HG02588 (cell line): ENCODE data around the gene SERINC5.
"Not testable (repeated sequence)": the region's sequence is repeated elsewhere in the genome, so short reads cannot be mapped to it uniquely, and the experiment has no call there.

Experiments used
- ATAC-seq: cut with Tn5 transposase; IDR thresholded peaks from one replicate; pipeline ENCODE4 v1.9.1; 2021; ENCODE audit warnings: mild to moderate bottlenecking, moderate library complexity; ENCODE audit not compliant: unreplicated experiment

The SERINC5 gene

DNA sequence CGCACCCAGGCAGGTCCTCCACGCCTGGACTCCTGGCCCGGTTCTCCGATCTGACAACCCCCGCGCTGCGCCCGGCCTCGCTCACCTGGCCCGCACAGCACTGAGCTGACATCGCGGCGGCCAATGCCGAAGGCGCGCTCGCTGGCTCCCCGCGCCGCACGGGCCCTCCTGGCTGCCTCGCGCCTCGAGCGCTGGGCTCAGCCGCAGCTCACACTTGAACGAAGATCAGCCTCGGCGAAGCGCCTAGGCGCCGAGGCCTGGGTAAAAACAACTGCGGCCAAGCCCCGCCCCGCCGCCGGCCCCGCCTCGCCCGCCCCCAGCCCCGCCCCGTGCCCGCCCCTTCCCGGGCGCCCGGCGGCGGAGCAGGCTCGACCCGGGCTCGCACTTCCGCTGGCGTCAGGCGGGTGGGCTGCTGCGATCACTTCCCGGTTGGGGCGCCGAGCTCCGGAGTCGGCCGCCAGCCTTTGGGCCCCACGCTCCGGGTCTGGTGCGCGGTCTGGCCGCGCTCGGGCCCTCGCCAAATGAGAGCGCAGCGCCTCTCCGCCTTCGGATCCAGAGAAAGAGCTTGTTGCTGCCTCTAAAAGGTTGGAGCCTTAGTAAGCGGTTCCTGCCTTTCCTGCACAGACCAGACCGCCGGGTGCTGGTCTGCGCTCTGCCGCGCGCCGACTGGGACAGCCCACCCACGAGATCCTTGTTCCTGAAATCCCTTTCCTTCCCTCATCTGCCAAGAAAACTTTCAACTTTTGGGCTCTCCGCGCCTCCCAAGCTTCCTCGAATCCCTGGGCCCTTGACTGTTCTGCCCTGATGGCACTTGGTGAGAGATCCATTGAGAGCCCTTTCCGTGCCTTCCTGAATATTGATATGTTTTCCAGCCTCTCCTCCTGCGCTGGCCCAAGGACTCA, at the start of gene SERINC5:
TSS of gene SERINC5 (minus strand) at position 238 of the 902 bp plus-strand sequence. CDS start at position 112, 126 bp downstream.
- peak; percentile 87 for ATAC-seq

DNA sequence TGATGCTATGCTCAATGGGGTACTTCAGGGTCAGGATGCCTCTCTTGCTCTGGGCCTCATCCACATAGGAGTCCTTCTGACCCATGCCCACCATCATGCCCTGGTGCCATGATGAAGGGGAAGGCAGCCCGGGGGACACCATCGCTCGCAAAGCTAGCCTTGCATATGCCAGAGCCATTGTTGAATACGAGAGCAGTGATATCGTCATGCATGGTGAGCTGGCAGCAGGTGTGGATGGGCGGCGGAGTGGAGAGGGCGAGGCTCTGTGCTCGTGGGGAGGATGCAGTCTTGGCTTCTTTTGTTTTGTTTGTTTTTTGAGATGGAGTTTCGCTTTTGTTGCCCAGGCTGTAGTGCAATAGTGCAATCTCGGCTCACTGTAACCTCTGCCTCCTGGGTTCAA, 46.8 kb upstream of the SERINC5 start:
- no peak for ATAC-seq

DNA sequence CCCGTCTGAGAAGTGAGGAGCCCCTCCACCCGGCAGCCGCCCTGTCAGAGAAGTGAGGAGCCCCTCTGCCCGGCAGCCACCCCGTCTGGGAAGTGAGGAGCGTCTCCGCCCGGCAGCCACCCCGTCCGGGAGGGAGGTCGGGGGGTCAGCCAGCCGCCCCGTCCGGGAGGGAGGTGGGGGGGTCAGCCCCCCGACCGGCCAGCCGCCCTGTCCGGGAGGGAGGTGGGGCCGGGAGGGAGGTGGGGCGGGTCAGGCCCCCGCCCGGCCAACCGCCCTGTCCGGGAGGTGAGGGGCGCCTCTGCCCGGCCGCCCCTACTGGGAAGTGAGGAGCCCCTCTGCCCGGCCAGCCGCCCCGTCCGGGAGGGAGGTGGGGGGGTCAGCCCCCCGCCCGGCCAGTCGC, 45.5 kb upstream of the SERINC5 start:
- not testable (repeated sequence) for ATAC-seq

DNA sequence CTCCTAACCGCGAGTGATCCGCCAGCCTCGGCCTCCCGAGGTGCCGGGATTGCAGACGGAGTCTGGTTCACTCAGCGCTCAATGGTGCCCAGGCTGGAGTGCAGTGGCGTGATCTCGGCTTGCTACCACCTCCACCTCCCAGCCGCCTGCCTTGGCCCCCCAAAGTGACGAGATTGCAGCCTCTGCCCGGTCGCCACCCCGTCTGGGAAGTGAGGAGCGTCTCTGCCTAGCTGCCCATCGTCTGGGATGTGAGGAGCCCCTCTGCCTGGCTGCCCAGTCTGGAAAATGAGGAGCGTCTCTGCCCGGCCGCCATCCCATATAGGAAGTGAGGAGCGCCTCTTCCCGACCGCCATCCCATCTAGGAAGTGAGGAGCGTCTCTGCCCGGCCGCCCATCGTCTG, 44.9 kb upstream of the SERINC5 start:
- not testable (repeated sequence) for ATAC-seq

DNA sequence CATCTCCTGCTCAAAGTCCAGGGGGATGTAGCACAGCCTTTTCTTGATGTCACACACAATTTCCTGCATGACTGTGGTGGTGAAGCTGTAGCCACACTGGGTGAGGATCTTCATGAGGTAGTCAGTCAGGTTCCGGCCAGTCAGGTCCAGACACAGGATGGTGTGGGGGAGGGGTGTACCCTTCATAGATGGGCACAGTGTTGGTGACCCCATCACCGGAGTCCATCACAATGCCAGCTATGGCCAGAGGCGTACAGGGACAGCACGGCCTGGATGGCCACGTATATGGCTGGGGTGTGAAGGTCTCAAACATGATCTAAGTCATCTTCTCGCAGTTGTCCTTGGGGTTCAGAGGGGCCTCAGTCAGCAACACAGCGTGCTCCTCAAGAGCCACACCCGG, 44.3 kb upstream of the SERINC5 start:
- no peak for ATAC-seq

DNA sequence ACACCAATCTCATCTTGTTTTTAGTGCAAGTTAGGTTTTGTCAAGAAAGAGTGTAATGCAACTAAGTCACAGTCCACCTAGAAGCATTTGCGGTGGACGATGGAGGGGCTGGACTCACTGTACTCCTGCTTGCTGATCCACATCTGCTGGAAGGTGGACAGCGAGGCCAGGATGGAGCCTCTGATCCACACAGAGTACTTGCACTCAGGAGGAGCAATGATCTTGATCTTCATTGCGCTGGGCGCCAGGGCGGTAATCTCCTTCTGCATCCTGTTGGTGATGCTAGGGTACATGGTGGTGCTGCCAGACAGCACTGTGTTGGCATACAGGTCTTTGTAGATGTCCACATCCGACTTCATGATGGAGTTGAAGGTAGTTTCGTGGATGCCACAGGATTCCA, 43.8 kb upstream of the SERINC5 start:
- ATAC-seq, result no peak

DNA sequence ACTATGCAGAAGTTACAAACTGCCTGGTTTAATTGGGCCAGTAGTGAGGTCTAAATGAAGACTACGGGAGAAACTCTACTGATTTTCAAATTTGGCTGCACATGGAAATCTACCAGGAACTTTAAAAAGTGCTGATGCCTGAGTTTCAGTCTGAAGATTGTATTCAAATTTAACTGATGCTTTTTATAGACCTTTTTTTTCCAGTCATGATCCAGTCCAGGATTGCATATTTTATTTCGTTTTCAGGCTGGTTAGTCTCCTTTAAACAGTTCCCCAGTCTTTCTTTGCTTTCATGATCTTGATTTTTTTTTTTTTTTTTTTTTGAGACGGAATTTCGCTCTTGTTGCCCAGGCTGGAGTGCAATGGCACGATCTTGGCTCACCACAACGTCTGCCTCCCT, 40.3 kb upstream of the SERINC5 start:
- ATAC-seq, result no peak

DNA sequence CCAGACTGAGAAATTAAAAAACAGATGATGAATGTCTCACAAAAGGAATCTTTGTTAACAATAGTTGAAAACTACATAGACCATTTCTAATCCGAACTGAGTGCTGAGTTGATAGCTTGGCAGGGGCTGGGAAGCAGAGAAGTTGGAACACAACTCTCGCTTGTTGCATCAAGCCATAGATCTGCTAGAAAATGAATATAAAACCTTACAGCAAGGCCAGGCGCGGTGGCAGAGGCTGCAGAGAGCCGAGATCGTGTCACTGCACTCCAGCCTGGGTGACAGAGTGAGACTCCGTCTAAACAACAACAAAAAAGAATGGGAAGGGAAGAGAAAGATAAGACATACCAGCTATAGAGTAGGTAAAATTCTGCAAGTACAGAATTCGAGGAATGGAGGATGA, 35.9 kb upstream of the SERINC5 start:
- no peak for ATAC-seq

DNA sequence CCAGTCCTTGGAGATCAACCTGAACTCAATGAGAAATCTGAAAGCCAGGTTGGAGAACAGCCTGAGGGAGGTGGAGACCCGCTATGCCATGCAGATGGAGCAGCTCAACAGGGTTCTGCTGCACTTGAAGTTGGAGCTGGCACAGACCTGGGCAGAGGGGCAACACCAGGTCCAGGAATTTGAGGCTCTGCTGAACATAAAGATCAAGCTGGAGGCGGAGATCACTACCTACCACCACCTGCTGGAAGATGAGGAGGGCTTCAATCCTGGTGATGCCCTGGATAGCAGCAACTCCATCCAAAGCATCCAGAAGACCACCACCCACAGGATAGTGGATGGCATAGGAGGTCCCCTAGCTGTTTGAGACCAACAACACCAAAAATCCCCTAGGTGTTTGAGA, 33.5 kb upstream of the SERINC5 start:
- no peak for ATAC-seq

DNA sequence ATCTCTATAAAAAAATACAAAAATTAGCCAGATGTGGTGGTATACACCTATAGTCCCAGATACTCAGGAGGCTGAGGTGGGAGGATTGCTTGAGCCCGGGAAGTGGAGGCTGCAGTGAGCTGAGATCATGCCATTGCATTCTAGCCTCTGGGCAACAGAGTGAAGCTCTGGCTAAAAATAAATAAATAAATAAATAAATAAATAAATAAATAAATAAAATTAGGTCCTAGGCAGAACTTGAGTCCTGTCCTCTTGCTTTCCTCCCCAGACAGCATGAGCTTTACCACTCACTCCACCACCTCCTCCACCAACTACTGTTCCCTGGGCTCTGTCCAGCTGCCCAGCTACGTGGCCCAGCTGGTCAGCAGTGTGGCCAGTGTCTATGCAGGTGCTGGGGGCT, 32.3 kb upstream of the SERINC5 start:
- no peak for ATAC-seq

DNA sequence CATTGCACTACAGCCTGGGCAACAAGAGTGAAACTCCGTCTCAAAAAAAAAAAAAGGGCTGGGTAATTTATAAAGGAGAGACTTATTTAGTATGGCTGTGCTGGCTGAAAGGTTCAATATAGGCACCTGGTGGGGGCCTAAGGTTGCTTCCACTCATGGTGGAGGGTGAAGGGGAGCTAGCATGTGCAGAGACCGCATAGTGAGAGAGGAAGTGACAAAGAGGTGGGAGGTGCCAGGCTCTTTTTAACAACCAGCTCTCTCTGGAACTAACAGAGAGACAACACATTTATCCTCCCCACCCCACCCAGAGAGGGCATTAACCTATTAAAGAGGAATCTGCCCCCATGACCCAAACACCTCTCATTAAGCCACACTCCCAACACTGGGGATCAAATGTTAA, 28.9 kb upstream of the SERINC5 start:
- no peak for ATAC-seq

DNA sequence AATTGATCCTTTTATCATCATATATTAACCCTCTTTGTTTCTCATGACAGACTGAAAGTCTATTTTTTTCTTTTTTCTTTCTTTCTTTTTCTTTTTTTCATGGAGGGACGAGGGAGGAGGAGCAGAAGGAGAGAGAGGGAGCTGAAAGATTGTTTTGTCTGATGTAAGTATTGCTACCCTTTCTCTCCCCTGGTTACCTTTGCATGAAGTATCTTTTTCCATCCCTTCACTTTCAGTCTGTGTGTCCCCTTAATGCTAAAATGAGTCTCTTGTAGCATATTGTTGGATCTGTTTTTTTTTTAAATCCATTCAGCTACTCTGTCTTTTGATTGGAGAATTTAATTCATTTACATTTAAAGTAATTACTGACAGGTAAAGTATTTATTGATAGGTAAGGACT, 27.5 kb upstream of the SERINC5 start:
- ATAC-seq, result no peak

DNA sequence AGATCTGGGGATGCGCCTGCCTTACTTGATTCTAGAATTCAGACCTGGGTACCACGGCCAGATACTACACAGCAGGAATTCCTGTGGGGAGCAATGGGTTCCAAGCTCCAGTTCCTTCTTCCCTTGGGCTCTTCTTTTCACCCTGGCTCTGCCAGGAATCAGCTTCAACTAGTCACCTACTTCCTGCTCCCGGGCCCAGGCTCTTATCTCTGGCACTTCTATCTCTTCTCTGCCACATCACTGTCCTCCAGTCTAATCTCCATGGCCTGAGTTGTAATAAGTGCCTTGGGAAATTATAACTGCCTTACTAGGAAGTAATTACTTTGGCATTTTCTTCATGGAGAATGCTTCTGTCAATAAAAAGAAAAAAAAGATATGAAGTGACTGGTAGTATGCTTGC, 26.2 kb upstream of the SERINC5 start:
- no peak for ATAC-seq

DNA sequence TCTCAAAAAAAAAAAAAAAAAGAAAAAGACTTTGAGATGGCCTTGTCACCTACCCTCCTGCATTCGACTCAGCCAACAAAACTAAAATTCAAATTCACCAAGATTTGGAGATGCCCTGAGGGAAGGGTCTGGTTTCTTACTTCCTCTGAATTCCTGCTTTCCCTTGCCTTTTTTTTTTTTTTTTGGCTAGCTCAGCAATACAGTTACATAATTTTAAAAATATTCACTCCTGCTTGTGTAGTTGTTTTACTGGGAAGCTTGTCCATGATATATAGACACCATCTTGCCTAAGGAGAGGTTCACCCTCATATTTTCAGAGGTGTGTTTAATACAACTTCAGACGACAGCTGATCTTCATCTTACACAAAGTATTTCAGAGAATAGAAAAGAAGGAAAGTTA, 21.3 kb upstream of the SERINC5 start:
- no peak for ATAC-seq

DNA sequence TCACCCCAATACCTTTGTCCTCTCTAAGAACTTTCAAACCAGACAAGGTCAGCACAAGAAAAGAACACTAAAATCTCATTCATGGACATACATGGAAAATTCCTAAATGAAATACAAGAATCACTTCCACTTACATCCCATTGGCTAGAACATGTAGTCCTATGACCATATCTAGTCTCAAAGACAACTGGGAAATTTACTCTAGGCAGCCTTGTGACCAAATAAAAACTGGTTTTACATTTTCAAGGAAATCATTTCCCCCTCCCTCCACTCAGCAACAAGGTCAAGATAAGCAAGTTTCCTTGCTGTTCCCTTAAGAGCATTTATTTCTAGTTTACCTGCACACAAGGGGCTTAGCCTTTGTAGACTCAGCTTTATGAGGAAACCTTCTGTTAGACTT, 20.3 kb upstream of the SERINC5 start:
- ATAC-seq, result no peak

DNA sequence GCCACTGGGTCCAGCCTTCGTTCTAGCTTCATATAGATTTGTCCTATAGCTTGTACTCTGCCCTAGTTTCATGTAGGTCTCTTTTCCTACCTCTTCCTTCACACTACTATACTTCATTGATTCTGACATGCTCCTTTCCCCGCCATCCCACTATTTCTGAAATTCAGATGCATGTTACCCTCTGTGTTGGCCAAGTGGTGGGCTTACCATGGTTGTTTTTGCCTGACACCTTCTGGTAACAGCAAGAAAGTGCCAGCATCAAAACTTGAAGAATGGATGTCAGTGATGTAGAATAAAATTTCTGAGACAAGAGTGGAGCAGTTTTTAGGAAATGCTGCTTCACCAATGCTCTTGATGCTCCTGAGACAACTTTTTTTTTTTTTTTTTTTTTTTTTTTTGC, 19.5 kb upstream of the SERINC5 start:
- no peak for ATAC-seq

DNA sequence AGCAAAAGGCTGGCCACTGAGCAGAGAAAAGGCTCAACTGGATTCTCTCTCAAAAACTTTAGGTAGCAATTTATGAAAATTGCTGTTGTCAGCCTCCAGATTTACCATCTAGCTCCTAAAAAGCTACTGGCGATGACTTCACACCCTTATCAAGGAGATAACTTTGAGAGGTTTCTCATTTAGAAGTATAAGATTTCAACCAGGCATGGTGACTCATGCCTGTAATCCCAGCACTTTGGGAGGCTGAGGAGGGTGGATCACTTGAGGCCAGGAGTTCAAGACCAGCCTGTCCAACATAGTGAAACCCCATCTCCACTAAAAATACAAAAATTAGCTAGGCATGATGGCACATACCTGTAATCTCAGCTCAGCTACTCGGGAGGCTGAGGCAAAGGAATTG, 14.7 kb upstream of the SERINC5 start:
- ATAC-seq, result not testable (repeated sequence)

DNA sequence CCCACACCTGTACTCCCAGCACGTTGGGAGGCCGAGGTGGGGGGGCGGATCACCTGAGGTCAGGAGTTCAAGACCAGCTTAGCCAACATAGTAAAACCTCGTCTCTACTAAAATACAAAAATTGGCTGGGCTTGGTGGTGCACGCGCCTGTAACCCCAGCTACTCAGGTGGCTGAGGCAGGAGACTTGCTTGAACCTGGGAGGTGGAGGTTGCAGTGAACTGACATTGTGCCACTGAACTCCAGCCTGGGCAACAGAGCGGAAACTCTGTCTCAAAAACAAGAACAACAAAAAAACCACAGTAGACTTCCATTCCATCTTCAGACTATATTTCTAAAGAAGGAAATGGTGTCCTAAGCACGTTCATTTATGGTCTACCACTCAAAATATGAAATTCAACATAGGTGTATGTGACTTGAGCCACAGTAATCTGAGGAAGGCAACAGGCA, 14.2 kb upstream of the SERINC5 start:
- ATAC-seq, result no peak

DNA sequence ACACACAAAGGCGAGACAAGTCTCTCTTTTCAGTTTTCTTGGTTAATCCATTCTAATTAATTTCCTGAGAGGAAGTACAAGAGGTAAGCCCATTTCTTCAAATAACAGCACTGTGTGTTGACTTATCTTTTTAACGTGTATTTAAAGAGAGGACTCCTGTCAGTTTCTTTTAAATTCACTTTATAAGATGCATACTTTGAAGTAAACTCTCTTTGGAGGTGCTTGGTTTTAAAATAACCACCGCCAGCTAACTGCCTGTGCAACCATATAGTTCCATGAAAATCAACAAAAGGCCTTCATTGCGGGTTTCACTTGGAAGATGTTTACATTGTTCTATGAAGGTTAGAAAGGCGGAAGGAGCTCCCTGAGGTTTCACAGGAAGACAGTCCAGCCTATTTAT, 13.1 kb upstream of the SERINC5 start:
- no peak for ATAC-seq

DNA sequence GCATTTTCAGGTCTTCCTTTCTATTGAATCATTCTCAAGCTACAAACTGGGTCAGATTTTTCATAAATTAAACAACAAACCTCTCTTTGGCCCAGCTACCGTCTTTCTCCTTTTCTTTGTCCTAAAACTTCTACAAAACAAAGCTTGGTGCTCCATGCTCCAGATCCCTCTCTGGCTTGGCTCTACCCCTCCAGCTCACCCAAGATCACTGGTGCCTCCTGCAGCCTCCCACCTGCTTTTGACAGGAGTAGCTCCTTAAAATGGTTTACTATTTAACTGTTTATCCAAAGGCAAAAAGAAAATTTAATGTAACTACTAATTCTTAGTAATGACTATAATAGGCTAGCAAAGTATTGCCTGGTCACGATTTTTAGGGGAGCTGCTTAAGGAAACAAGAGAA, 10.7 kb upstream of the SERINC5 start:
- no peak for ATAC-seq

DNA sequence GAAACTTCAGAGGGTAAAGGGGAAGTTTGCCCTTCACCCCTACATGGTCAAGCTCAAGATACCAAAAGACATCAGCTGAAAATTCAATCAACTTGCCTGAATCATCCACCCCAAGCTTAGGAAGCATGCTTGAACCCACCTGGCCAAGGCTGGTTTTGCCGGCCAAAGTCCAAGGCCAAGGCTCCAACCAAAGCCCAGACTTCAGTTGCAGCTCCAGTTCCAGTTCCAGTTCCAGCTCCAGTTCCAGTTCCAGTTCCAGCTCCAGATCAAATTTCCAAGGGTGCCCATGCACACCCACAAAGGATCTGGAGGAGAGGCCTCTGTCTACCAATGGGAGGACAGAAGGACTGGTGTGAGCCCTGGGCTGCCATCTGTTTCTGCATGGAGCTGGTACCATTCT, 4.6 kb upstream of the SERINC5 start:
- ATAC-seq, result no peak

DNA sequence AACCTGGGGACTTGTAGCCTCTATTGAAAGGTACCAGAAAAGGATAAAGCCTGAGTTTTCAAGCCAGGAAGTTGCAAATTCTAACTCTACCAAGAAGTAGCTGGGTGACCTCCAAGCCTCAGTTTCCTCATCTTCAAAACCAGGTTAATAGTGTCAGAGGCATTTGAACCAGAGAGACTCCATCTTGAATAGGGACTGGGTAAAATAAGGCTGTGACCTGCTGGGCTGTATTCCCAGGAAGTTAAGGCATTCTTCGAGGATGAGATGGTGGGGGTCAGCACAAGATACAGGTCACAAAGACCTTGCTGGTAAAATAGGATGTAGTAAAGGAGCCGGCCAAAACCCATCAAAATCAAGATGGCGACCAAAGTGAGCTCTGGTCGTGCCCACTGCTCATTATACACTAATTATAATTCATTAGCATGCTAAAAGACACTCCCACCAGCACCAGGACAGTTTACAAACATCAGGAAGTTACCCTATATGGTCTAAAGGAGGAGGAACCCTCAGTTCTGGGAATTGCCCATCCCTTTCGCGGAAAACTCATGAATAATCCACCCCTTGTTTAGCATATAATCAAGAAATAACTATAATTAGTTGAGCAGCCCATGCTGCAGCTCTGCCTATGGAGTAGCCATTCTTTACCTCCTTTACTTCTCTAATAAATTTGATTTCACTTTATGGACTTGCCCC, 3.8 kb upstream of the SERINC5 start:
- ATAC-seq, result no peak
